ENCODE measurements around the gene RYR3. TPM values are rescaled to one million over a fixed set of nuclear protein-coding genes. Genes with fewer than 3 reads are reported as not detected.

RYR3 gene
- total and polyA plus RNA-seq, 10 of the 15 experiments (the other 5 are each of a cell fraction or from before 2014, with no cell fraction given): under 0.01 to 0.44 (median 0.16) TPM; not detected in 5

DNA sequence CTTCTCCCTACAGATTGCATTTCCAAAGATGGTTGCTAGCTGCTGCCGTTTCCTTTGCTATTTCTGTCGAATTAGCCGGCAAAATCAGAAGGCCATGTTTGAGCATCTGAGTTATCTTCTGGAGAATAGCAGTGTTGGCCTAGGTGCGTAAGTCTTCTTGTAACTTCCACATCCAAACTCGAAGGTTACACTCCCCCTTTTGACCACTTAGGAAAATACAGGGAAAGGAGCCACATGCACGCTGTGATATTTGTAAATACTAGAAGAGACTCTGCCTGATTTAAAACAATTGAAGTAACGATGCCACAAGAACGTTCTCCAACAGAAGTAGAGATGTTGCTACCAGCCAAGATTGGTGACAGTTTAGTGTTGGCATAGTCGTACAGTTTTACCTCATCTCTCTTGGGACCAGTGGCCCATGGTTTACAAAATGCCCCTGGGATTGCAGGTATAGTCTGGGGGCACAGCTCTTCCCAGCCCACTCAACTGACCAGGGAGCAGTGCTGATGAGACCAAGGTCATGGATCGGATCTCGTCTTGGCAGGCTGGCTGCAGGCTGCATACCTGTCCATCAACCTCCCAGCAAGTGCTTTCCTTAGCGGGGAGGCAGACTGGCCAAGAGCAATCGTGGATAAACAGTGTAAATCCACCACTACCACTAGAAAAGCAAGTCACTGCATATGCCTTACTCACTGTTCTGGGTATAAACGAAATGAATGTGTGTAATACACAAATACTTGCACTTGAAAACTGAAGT, 389.1 kb downstream of the RYR3 start:
- no peaks in the 10 kb centered on the region for H3K4me1 ChIP-seq (ENCODE audit: control insufficient read depth, insufficient read depth, low read length)
- H3K27me3 ChIP-seq (replicated peaks in 1 of 2; ENCODE audit: control insufficient read depth in 2 of 2, insufficient read depth in 2 of 2, low read length in 1 of 2): peaks cover 0 to 2% of the 10 kb centered on the region in 2 experiments; a peak in 2 of 4 replicates
- no peaks in the 10 kb centered on the region for H4K20me1 ChIP-seq (ENCODE audit: control insufficient read depth, insufficient read depth)
- in situ Hi-C loops (cut with MboI): loop anchor here (10.0 kb wide), 2 partner anchors 405 to 615 kb away; no protein-coding TSS in a partner anchor
- intact Hi-C loops (cut with micrococcal nuclease; ENCODE audit: unreplicated experiment): loop anchor here (1.0 to 5.0 kb wide), 3 partner anchors 408 to 613 kb away; no protein-coding TSS in a partner anchor
- FAIRE-seq (no peak), ATAC-seq (no peak), DNase-seq (ENCODE audit: low read depth, low spot score) (no peak)
- ChIA-PET CTCF (interaction anchor here (0.6 to 3.1 kb wide), 35 partner anchors 9 to 677 kb away, joined by 3 to 153 read pairs (median 4); partner anchors contain the start of gene RYR3), RAD21 (ENCODE audit: unreplicated experiment) (interaction anchor here (0.6 to 2.7 kb wide), 12 partner anchors 9 to 678 kb away, joined by 3 to 93 read pairs (median 6); no protein-coding TSS in a partner anchor), SMC1A (ENCODE audit: uncharacterized antibody, unreplicated experiment) (interaction anchor here (0.8 to 2.4 kb wide), 13 partner anchors 20 to 678 kb away, joined by 3 to 63 read pairs (median 3); no protein-coding TSS in a partner anchor), POLR2A (interaction anchor here (0.5 kb wide), 1 partner anchor 367 kb away, joined by 4 read pairs; no protein-coding TSS in a partner anchor)
- no peak overlapping the region for H3K4me2 ChIP-seq (ENCODE audit: control insufficient read depth, insufficient read depth)
- H3K9me3 ChIP-seq (replicated peaks; ENCODE audit: control insufficient read depth, insufficient read depth, low read length): no peaks in the 10 kb centered on the region
- H3K36me3 ChIP-seq (ENCODE audit: control insufficient read depth in 2 of 2, insufficient read depth in 2 of 2, low read length in 1 of 2): no peaks in the 10 kb centered on the region
- 22% methylated on average over 14 of the region's 14 CpGs for WGBS (ENCODE audit: insufficient coverage, insufficient replicate concordance, low lambda C conversion rate, missing lambda C conversion rate)
- H3K27ac ChIP-seq (ENCODE audit: control insufficient read depth, insufficient read depth): no peak overlapping the region
- BruUV-seq (replicated peaks): no TSS peak
- H3K9ac ChIP-seq (ENCODE audit: control insufficient read depth, insufficient read depth, low read length): no peak overlapping the region
- no peak overlapping the region for H3K4me3 ChIP-seq
- TF ChIP-seq, protein P1, sequence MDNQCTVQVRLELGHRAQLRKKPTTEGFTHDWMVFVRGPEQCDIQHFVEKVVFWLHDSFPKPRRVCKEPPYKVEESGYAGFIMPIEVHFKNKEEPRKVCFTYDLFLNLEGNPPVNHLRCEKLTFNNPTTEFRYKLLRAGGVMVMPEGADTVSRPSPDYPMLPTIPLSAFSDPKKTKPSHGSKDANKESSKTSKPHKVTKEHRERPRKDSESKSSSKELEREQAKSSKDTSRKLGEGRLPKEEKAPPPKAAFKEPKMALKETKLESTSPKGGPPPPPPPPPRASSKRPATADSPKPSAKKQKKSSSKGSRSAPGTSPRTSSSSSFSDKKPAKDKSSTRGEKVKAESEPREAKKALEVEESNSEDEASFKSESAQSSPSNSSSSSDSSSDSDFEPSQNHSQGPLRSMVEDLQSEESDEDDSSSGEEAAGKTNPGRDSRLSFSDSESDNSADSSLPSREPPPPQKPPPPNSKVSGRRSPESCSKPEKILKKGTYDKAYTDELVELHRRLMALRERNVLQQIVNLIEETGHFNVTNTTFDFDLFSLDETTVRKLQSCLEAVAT (IDR thresholded peaks at IDR 0.05): no peak
- TF ChIP-seq, protein P2, sequence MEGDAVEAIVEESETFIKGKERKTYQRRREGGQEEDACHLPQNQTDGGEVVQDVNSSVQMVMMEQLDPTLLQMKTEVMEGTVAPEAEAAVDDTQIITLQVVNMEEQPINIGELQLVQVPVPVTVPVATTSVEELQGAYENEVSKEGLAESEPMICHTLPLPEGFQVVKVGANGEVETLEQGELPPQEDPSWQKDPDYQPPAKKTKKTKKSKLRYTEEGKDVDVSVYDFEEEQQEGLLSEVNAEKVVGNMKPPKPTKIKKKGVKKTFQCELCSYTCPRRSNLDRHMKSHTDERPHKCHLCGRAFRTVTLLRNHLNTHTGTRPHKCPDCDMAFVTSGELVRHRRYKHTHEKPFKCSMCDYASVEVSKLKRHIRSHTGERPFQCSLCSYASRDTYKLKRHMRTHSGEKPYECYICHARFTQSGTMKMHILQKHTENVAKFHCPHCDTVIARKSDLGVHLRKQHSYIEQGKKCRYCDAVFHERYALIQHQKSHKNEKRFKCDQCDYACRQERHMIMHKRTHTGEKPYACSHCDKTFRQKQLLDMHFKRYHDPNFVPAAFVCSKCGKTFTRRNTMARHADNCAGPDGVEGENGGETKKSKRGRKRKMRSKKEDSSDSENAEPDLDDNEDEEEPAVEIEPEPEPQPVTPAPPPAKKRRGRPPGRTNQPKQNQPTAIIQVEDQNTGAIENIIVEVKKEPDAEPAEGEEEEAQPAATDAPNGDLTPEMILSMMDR (IDR thresholded peaks at IDR 0.05 in 2 of 3, conservative IDR thresholded peaks at IDR 0.05 in 1 of 3; ENCODE audit: control insufficient read depth in 2 of 3, extremely low read depth in 1 of 3, insufficient read depth in 1 of 3, low read depth in 3 of 3, low read length in 3 of 3): 0 out of 6 replicates have a peak, but pooled peaks of 1 of the 3 experiments have one; percentile 4
- no peak overlapping the region for H2AFZ ChIP-seq (ENCODE audit: control insufficient read depth, low read depth, low read length)
- no peaks in the 10 kb centered on the region for H3K79me2 ChIP-seq (ENCODE audit: control insufficient read depth, insufficient read depth, low read length)
